ENCODE measurements around the gene FOXO1. TPM values are rescaled to one million over a fixed set of nuclear protein-coding genes. Genes with fewer than 3 reads are reported as not detected.

Gene FOXO1
- total and polyA plus RNA-seq, 7 donors: 9.0 to 36.8 (median 30.9) TPM

DNA sequence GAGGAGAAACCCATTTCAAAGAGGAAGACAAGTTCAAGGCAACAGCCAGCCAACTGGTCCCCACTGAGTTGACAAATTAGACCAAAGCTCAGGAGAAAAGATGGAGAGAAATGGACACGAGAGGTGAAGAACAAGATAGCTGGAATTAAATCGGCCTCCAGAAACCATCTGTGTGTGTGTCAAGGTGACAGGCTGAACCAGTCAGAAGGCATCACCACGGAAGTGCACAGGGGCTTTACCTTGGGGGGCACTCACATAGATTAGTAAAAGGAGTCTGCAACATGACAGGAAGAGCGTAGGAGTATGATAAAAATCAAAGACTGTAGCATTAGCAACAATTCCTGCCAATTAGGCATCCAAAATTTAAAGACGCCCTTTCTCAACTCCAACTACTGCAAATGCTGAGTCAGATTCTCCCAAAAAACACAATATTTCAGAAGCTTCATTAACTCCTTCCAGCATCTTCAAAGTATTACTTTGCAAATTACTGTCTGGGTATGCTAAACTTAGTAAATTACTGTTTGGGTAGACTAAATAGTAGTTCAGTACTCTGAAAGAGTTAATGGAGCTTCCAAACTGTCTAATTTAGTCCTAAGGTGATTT, 66.2 kb downstream of the FOXO1 start:
- Histone ChIP-seq H3K9me3 (no peaks in the 10 kb centered on the region), H3K27me3 (no peaks in the 10 kb centered on the region), H3K27ac (peak overlapping the region in 2 of 4 donors; percentile 58 to 63), H3K36me3 (no peaks in the 10 kb centered on the region), H3K4me1 (peaks cover 0 to 78% (median 52%) of the 10 kb centered on the region in 4 donors), H3K4me3 (no peak overlapping the region)
- intact Hi-C loops (cut with DNase I): no loop called here
- TF ChIP-seq EP300 (IDR thresholded peaks at IDR 0.05) (no peak), POLR2A (IDR thresholded peaks at IDR 0.05) (no peak), POLR2AphosphoS5 (IDR thresholded peaks at IDR 0.05) (no peak)
- TF ChIP-seq, protein P1, sequence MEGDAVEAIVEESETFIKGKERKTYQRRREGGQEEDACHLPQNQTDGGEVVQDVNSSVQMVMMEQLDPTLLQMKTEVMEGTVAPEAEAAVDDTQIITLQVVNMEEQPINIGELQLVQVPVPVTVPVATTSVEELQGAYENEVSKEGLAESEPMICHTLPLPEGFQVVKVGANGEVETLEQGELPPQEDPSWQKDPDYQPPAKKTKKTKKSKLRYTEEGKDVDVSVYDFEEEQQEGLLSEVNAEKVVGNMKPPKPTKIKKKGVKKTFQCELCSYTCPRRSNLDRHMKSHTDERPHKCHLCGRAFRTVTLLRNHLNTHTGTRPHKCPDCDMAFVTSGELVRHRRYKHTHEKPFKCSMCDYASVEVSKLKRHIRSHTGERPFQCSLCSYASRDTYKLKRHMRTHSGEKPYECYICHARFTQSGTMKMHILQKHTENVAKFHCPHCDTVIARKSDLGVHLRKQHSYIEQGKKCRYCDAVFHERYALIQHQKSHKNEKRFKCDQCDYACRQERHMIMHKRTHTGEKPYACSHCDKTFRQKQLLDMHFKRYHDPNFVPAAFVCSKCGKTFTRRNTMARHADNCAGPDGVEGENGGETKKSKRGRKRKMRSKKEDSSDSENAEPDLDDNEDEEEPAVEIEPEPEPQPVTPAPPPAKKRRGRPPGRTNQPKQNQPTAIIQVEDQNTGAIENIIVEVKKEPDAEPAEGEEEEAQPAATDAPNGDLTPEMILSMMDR (IDR thresholded peaks at IDR 0.05): no peak
- 82 to 94% methylated on average over 5 of the region's 5 CpGs for WGBS, 2 donors
- no peak for DNase-seq

DNA sequence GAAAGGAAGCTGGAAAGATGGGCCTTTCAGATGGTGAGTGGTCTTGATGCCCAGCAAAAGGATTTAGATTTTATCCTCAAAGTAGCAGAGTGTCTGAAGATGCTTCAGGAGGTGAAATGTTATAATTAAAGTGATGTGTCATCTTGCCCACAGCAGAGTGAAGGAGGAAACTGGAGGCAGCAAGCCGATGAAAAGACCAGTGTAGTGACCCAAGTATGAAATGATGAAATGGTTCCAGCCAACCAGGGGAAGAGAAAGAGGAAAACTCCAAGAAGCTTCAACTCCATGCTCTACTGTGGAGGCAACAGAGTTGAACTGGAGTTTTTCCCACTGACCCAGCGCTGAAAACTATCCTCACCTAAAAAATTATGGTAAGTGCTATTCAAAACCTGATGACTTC, 66.7 kb downstream of the FOXO1 start:
- TF ChIP-seq, protein P1 (IDR thresholded peaks at IDR 0.05): no peak
- TF ChIP-seq EP300 (IDR thresholded peaks at IDR 0.05): no peak
- no peak for TF ChIP-seq POLR2AphosphoS5 (IDR thresholded peaks at IDR 0.05)
- TF ChIP-seq POLR2A (IDR thresholded peaks at IDR 0.05): no peak
- Histone ChIP-seq H3K27ac (peak overlapping the region in 3 of 4 donors; percentile 19 to 63 (median 58)), H3K4me3 (no peak overlapping the region), H3K36me3 (no peaks in the 10 kb centered on the region), H3K9me3 (no peaks in the 10 kb centered on the region), H3K27me3 (no peaks in the 10 kb centered on the region), H3K4me1 (peaks cover 0 to 82% (median 56%) of the 10 kb centered on the region in 4 donors)
- WGBS, 2 donors: 79 to 90% methylated on average over 2 of the region's 2 CpGs
- no peak for DNase-seq
- intact Hi-C loops (cut with DNase I): loop anchor here (2.0 to 10.0 kb wide), 3 partner anchors 67 to 197 kb away; partner anchors contain the start of gene FOXO1

DNA sequence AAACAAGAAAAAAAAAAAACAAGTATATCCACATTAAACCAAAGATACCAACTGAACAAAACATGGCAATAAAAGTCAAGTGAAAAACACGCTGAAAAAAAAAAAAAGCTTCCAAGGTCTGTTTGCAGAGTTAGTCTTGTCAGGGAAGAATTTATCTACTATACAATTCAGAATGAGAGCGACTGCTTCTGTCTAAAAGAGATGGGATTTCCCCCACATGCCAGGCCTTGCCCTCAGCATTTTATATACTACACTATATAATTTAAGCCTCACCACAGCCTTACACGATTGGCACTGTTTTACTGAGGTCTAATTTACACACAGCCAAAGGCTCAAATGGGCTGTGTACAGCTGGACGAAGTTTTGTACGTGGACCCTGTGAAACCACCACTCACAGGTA, 67.3 kb downstream of the FOXO1 start:
- Histone ChIP-seq H3K36me3 (no peaks in the 10 kb centered on the region), H3K4me3 (no peak overlapping the region), H3K9me3 (no peaks in the 10 kb centered on the region), H3K4me1 (peaks cover 0 to 79% (median 62%) of the 10 kb centered on the region in 4 donors), H3K27me3 (no peaks in the 10 kb centered on the region), H3K27ac (peak overlapping the region in 3 of 4 donors; percentile 19 to 63 (median 58))
- TF ChIP-seq, protein P1 (IDR thresholded peaks at IDR 0.05): no peak
- TF ChIP-seq POLR2AphosphoS5 (IDR thresholded peaks at IDR 0.05) (no peak), EP300 (IDR thresholded peaks at IDR 0.05) (no peak), POLR2A (IDR thresholded peaks at IDR 0.05) (no peak)
- WGBS, 2 donors: 51 to 55% methylated on average over 5 of the region's 5 CpGs
- DNase-seq: no peak
- intact Hi-C loops (cut with DNase I): loop anchor here (2.0 to 10.0 kb wide), 3 partner anchors 68 to 197 kb away; partner anchors contain the start of gene FOXO1

DNA sequence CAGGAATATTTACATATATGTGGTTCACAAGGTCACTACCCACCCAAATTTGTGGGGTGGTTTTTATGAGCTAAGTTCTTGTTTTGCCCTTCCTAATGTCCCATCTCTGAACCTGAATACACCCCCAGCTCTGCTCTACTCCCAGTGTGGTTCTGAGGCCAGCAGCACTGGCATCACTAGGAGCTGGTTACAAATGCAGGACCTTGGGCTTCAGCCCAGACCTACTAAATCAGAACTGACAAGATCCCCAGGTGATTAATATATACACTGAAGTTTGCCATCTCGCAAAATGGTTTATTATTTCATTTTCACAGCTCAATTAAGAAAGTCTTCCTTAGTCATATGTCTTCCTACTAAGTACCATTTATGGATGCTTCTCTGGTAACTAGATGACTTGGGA, 67.9 kb downstream of the FOXO1 start:
- TF ChIP-seq EP300 (IDR thresholded peaks at IDR 0.05): peak in 1 of 4 donors; percentile 60
- TF ChIP-seq, protein P1 (IDR thresholded peaks at IDR 0.05): no peak
- peak; percentile 47 to 76 (median 65) for TF ChIP-seq POLR2AphosphoS5 (IDR thresholded peaks at IDR 0.05)
- TF ChIP-seq POLR2A (IDR thresholded peaks at IDR 0.05): no peak

More for the DNA sequence above, 67.9 kb downstream of the FOXO1 start:
- peak; percentile 86 for DNase-seq
- Histone ChIP-seq H3K9me3 (no peaks in the 10 kb centered on the region), H3K27me3 (no peaks in the 10 kb centered on the region), H3K36me3 (no peaks in the 10 kb centered on the region), H3K27ac (peak overlapping the region; percentile 19 to 63 (median 50)), H3K4me3 (no peak overlapping the region), H3K4me1 (peaks cover 0 to 78% (median 64%) of the 10 kb centered on the region in 4 donors)
- 82 to 85% methylated on average over 1 of the region's 1 CpG for WGBS, 2 donors
- intact Hi-C loops (cut with DNase I): loop anchor here (2.0 to 10.0 kb wide), 3 partner anchors 68 to 196 kb away; partner anchors contain the start of gene FOXO1

All from sigmoid colon (tissue), 7 donors.